GM19468 (cell line): ENCODE data around the gene COX14.

ENCODE experiments used
- ATAC-seq: cut with Tn5 transposase; IDR thresholded peaks from one replicate; pipeline ENCODE4 v1.9.1; 2021; ENCODE audit warnings: mild to moderate bottlenecking, moderate library complexity, moderate number of reproducible peaks; ENCODE audit not compliant: unreplicated experiment; ENCODE audit errors: extremely low read depth

COX14 gene

GRCh38 chr12:50084775-50085614, 27.0 kb upstream of the COX14 start, which contains the start of gene SMARCD1:
TSS of gene SMARCD1 (plus strand) at chr12:50085342. CDS start at chr12:50085370, 28 bp downstream.
- ATAC-seq, result peak; percentile 47

- ATAC-seq, result no peak
Observed at GRCh38 chr12:50085615-50086072, 26.4 kb upstream of the COX14 start.

- ATAC-seq, result no peak
Observed at GRCh38 chr12:50086148-50086547, 25.9 kb upstream of the COX14 start.

GRCh38 chr12:50087151-50087550, 24.9 kb upstream of the COX14 start:
- no peak for ATAC-seq

DNA sequence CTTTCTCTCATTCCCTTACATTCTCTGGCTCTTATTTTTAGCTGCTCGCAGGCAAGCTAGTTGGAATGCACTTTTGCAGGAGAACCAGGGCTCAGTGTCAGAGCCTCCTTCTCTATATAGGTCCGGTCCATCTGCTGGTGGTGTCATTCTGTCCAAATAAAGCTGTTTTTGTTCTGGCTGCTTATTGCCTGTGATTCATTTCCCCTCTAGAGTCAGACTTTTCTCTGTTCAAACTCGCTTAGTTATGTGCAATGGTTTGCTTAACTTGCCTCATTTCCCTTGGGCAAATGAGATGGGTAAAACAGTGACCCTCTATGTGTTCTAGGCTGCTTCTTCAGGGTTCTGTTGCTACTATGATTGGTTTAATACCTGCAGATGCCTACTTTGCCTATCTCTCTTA, 24.0 kb upstream of the COX14 start:
- ATAC-seq, result no peak

- ATAC-seq, result no peak
Observed at GRCh38 chr12:50088577-50089335, 23.3 kb upstream of the COX14 start.

- ATAC-seq, result no peak
Observed at GRCh38 chr12:50089730-50090129, 22.3 kb upstream of the COX14 start.

GRCh38 chr12:50090391-50090790, 21.6 kb upstream of the COX14 start:
- ATAC-seq, result no peak

- ATAC-seq, result no peak
Observed at GRCh38 chr12:50097952-50098351, 14.1 kb upstream of the COX14 start.

DNA sequence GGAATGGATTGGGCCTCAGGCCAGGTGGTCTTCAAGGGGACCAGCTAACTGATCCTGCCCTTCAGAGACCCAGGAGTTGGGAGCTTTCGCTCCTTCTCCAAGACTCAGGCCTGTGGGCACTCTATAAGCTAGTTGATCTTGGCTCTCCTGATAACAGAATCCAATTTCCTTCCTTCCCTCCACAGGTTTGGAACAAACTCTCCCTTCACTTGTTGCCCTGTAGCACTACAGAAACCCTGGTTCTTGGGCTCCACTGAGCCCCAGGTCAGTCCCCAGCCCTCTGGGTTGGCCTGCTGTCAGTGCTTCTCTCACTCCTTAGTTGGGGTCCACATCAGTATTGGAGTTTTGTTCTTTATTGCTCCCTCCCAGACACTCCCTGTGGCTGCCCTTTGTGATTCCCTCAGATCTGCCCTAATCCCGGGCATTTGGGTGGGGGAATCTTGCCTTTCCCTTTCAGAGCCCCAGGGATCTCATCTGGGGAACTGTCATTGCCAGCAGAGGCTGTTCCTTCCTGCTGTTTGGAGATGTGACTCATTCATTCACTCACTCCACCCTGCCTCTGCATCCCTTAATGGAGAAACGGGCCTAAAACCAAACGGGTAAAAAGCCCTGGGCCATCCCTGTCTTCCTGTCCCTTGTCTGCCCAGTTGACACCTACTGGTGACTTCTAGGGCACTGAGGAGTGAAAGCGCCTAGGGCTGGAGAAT, 12.6 kb upstream of the COX14 start:
- ATAC-seq, result no peak

DNA sequence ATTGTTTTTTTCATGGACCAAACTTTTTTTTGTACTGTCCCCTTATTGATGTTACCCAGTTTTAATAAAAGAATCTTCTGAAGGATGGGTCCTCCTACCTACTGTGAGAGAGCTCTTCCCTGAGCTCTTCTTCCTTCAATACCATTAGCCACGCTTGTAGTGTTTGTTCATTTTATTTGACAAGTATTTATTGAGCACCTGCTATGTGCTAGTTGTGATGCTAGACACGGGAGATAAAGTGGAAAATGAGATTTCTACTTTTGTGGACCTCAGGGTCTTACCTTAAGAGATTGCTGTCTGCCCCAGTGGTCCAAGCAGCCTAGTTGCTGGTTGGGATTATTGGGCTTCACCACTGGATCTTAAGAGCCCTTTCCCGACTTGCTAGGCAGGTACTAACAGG, 11.5 kb upstream of the COX14 start:
- ATAC-seq, result no peak

DNA sequence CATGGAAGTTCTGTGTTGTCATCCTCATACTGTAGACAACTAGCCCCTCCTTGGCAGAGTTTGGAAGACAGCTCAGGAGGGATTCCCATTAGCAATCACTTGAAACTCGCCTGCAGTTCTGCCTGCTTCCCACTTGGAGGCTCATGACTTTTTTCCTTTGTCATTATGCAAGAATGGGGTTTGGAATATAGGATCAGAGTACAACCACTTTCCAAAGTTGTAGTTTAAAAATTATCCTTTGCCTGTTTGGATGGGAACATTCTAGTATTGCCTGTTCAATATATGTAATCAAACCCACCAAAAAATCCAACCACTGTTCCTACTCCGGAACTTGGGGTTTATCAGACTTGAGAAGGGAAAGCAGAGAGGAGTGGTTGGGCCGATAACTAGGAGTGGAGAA, 10.4 kb upstream of the COX14 start:
- ATAC-seq, result no peak

- ATAC-seq, result no peak
Observed at GRCh38 chr12:50102131-50102531, 9.9 kb upstream of the COX14 start.

- ATAC-seq, result no peak
Observed at GRCh38 chr12:50102646-50103309, 9.3 kb upstream of the COX14 start.

- no peak for ATAC-seq
Observed at GRCh38 chr12:50103351-50103750, 8.7 kb upstream of the COX14 start.

- ATAC-seq, result no peak
Observed at GRCh38 chr12:50103767-50104321, 8.2 kb upstream of the COX14 start, which contains the start of gene GPD1. TSS of gene GPD1 (plus strand) at chr12:50104008. CDS start at chr12:50104051, 43 bp downstream.

DNA sequence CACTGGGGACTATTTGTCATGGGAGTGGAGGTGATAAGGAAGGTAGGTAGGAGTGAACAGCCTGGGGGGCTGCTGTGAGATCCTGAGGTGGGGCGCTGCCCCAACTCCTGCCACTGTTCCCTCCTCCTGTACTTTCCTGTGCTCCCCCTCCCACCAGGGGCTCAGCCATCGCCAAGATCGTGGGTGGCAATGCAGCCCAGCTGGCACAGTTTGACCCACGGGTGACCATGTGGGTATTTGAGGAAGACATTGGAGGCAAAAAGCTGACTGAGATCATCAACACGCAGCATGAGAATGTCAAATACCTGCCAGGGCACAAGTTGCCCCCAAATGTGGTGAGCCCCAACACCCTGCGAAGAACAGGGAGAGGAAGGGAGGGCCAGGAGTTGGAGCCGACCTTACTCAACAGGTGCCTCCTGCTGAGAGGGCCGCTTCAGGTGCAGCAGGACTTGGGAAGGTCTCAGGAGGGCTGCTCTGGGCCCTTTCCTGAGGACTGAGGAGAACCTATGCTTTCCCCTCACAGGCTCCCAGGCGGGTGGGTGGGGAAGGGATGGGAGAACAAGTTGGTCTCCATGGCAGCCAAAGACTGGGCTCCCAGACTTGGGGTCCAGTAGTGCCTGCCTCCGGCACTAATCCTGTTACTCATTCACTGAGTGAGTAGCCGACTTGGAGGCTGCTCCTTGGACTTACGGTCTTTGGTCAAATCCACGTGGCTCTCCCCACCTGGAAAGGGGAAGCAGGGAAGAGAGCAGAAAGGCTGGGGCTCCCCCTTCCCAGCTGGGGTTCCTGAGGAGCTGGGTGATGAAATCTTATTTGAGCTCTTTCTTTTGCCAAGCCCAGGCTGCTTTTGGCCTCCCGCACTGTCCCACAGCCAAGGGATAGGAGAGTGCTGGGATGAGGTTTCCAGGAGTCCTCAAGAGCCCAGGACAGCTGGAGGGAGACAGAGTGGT, 7.3 kb upstream of the COX14 start:
- no peak for ATAC-seq

- no peak for ATAC-seq
Observed at GRCh38 chr12:50105913-50106450, 6.1 kb upstream of the COX14 start.
